H1 (cell line): ENCODE data around the gene DDOST.

Experiments used
- HDAC2 ChIP-seq, 2 experiments: fragments of 300-600 bp in 1 of 2; sonication (generic) in 1 of 2; IDR thresholded peaks; 2 replicates each; pipeline ENCODE4 v1.6.1; 2011 to 2012; ENCODE audit warnings: low read depth in 2 of 2, low read length in 2 of 2, mild to moderate bottlenecking in 2 of 2, moderate library complexity in 2 of 2, borderline replicate concordance in 1 of 2, inconsistent platforms in 1 of 2
- JUN ChIP-seq: IDR thresholded peaks from 2 replicates; pipeline ENCODE4 v1.6.1; 2011; ENCODE audit warnings: low read depth, mild to moderate bottlenecking, improper control_type of control experiment, low read length
- POLR2A ChIP-seq, 2 experiments: IDR thresholded peaks; 1 replicate in 1 of 2; 2 replicates in 1 of 2; pipeline ENCODE4 v1.6.1; 2011; ENCODE audit warnings: low read depth in 2 of 2, low read length in 2 of 2, mild to moderate bottlenecking in 2 of 2; ENCODE audit errors: control extremely low read depth in 1 of 2
- POLR2AphosphoS5 ChIP-seq: IDR thresholded peaks from 2 replicates; pipeline ENCODE4 v1.6.1; 2011; ENCODE audit warnings: low read depth, low read length
- TF ChIP-seq, protein P1 (sequence below), 3 experiments: IDR thresholded peaks; 1 replicate in 2 of 3; 2 replicates in 1 of 3; pipeline versions ENCODE4 v1.5.1 to v1.6.1; 2011; ENCODE audit warnings: low read length in 3 of 3, mild to moderate bottlenecking in 3 of 3, inconsistent platforms in 2 of 3, low read depth in 1 of 3, moderate library complexity in 1 of 3; ENCODE audit not compliant: insufficient read depth in 1 of 3; ENCODE audit errors: control extremely low read depth in 1 of 3
- TF ChIP-seq, protein P2 (sequence below): IDR thresholded peaks from 2 replicates; pipeline ENCODE4 v1.6.1; 2012; ENCODE audit warnings: inconsistent platforms

DNA sequence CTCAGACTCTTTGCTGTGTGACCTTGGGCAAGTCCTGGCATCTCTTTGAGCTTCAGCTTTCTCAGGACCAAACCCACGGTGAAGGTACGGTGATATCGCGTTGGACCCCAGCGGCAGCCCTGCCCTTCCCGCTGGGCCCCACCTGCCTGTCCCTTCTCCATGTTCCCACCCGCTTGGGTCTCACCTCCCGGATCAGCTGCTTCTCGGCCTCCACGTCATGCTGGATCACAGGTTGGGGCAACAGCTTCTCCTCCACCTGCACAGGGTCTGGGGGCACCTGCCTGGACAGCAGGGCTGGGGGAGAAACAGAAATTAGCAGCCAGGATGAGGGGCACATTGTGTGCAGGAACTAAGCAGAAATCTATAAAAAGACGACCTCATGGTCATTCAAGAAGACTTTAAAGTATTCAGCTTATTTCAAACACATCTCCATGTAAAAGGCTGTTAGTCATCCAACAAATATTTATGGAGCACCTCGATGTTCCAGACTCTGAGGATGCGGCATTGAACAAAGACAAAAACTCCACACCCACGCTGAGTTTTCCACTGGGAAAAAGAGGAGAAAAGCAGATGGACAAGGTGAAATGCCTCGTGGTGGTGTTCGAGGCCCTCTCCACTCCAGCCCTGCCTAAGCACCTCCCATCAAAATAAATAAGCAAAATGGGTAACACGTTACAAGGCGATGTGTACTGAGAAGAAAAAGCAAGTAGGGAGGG lies 37.2 kb upstream of the DDOST start:
- TF ChIP-seq JUN (no peak), HDAC2 (IDR thresholded peaks at IDR 0.05; ENCODE audit: borderline replicate concordance in 1 of 2, low read depth in 2 of 2, low read length in 2 of 2) (no peak), POLR2AphosphoS5 (no peak), POLR2A (IDR thresholded peaks at IDR 0.05; ENCODE audit: control extremely low read depth in 1 of 2, low read depth in 2 of 2, low read length in 2 of 2) (no peak)
- TF ChIP-seq, protein P1, sequence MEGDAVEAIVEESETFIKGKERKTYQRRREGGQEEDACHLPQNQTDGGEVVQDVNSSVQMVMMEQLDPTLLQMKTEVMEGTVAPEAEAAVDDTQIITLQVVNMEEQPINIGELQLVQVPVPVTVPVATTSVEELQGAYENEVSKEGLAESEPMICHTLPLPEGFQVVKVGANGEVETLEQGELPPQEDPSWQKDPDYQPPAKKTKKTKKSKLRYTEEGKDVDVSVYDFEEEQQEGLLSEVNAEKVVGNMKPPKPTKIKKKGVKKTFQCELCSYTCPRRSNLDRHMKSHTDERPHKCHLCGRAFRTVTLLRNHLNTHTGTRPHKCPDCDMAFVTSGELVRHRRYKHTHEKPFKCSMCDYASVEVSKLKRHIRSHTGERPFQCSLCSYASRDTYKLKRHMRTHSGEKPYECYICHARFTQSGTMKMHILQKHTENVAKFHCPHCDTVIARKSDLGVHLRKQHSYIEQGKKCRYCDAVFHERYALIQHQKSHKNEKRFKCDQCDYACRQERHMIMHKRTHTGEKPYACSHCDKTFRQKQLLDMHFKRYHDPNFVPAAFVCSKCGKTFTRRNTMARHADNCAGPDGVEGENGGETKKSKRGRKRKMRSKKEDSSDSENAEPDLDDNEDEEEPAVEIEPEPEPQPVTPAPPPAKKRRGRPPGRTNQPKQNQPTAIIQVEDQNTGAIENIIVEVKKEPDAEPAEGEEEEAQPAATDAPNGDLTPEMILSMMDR (IDR thresholded peaks at IDR 0.05; ENCODE audit: control extremely low read depth in 1 of 3, insufficient read depth in 1 of 3, low read depth in 1 of 3, low read length in 3 of 3), result no peak
- TF ChIP-seq, protein P2, sequence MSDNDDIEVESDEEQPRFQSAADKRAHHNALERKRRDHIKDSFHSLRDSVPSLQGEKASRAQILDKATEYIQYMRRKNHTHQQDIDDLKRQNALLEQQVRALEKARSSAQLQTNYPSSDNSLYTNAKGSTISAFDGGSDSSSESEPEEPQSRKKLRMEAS, result no peak
